Measurements from ENCODE around the gene LRFN2. TPM values are rescaled to one million over a fixed set of nuclear protein-coding genes. Genes with fewer than 3 reads are reported as not detected.

Gene LRFN2
- total RNA-seq, 4 donors from 2014 or later: 0.18 to 2.2 (median 0.34) TPM

- TF ChIP-seq, protein P1, sequence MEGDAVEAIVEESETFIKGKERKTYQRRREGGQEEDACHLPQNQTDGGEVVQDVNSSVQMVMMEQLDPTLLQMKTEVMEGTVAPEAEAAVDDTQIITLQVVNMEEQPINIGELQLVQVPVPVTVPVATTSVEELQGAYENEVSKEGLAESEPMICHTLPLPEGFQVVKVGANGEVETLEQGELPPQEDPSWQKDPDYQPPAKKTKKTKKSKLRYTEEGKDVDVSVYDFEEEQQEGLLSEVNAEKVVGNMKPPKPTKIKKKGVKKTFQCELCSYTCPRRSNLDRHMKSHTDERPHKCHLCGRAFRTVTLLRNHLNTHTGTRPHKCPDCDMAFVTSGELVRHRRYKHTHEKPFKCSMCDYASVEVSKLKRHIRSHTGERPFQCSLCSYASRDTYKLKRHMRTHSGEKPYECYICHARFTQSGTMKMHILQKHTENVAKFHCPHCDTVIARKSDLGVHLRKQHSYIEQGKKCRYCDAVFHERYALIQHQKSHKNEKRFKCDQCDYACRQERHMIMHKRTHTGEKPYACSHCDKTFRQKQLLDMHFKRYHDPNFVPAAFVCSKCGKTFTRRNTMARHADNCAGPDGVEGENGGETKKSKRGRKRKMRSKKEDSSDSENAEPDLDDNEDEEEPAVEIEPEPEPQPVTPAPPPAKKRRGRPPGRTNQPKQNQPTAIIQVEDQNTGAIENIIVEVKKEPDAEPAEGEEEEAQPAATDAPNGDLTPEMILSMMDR (IDR thresholded peaks at IDR 0.05): no peak
- no peak for TF ChIP-seq POLR2A (IDR thresholded peaks at IDR 0.05)
- no peaks in the 10 kb centered on the region for H3K9me3 ChIP-seq
- H3K36me3 ChIP-seq: no peaks in the 10 kb centered on the region
- H3K4me3 ChIP-seq: no peak overlapping the region
- intact Hi-C loops (cut with DNase I): no loop called here
- H3K4me1 ChIP-seq: no peaks in the 10 kb centered on the region
- no peak for DNase-seq
- H3K27me3 ChIP-seq: no peaks in the 10 kb centered on the region
- no peak overlapping the region for H3K27ac ChIP-seq
- 74 to 89% methylated on average over 6 of the region's 6 CpGs for WGBS, 2 donors
These were observed 233.8 kb downstream of the LRFN2 start for GRCh38 chr6:40353197-40353966.

GRCh38 chr6:40352527-40353170, 234.5 kb downstream of the LRFN2 start:
- Histone ChIP-seq H3K27me3 (no peaks in the 10 kb centered on the region), H3K27ac (no peak overlapping the region), H3K4me3 (no peak overlapping the region), H3K9me3 (no peaks in the 10 kb centered on the region), H3K36me3 (no peaks in the 10 kb centered on the region), H3K4me1 (no peaks in the 10 kb centered on the region)
- no peak for TF ChIP-seq POLR2A (IDR thresholded peaks at IDR 0.05)
- TF ChIP-seq, protein P1 (IDR thresholded peaks at IDR 0.05): no peak
- intact Hi-C loops (cut with DNase I): no loop called here
- WGBS, 2 donors: 70 to 72% methylated on average over 6 of the region's 6 CpGs
- DNase-seq: no peak

DNA sequence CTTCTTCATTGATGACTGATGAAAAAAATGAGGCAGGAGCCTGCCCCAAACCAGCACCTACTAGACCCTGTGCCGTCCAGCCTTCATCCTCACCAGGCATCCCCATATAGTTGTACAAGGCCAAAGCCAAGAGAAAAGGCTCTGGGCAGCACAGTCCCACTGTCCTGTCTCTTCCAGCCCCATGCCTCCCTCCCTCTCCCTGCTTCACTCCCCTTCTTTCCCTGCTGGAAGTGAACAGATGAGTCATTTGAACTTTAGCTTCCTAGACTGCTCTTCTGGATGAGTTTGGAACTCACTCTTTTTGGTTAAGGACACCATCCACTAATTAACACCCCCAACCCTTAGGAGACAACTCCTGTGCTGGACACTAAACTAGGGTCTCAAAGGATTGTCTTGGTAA, 235.2 kb downstream of the LRFN2 start:
- no peak for DNase-seq
- TF ChIP-seq, protein P1 (IDR thresholded peaks at IDR 0.05): no peak
- no peak for TF ChIP-seq POLR2A (IDR thresholded peaks at IDR 0.05)
- Histone ChIP-seq H3K36me3 (no peaks in the 10 kb centered on the region), H3K27me3 (no peaks in the 10 kb centered on the region), H3K4me1 (no peaks in the 10 kb centered on the region), H3K9me3 (no peaks in the 10 kb centered on the region), H3K4me3 (no peak overlapping the region), H3K27ac (no peak overlapping the region)
- WGBS, 2 donors: 50 to 67% methylated on average over 1 of the region's 1 CpG
- intact Hi-C loops (cut with DNase I): no loop called here

- H3K9me3 ChIP-seq: no peaks in the 10 kb centered on the region
- H3K27ac ChIP-seq: no peak overlapping the region
- intact Hi-C loops (cut with DNase I): no loop called here
- DNase-seq: no peak
- TF ChIP-seq POLR2A (IDR thresholded peaks at IDR 0.05): no peak
- TF ChIP-seq, protein P1 (IDR thresholded peaks at IDR 0.05): no peak
- no peaks in the 10 kb centered on the region for H3K4me1 ChIP-seq
- no peaks in the 10 kb centered on the region for H3K27me3 ChIP-seq
- 87% methylated on average over 3 of the region's 3 CpGs; no CpG with 5 or more reads in 1 of the 2 donors for WGBS, 2 donors
- H3K4me3 ChIP-seq: no peak overlapping the region
- H3K36me3 ChIP-seq: no peaks in the 10 kb centered on the region
These were observed 236.4 kb downstream of the LRFN2 start for GRCh38 chr6:40350747-40351217.
